ENCODE results near the gene HERC2. TPM values are rescaled to one million over a fixed set of nuclear protein-coding genes. Genes with fewer than 3 reads are reported as not detected.
A peak's percentile ranks its signal among the peaks of the same experiment; 100 is the strongest.

HERC2 gene
- total and polyA plus RNA-seq, 9 of the 15 experiments (the other 6 are each of a cell fraction or from before 2014, with no cell fraction given), result 10.6 to 84.0 (median 42.6) TPM

GRCh38 chr15:28098766-28099554 is 223.0 kb downstream of the HERC2 start, which contains the start of gene OCA2 (continued):
- TF ChIP-seq ZFP36 (IDR thresholded peaks at IDR 0.05; ENCODE audit: low read depth, low read length, partially characterized antibody) (no peak), NCOR1 (IDR thresholded peaks at IDR 0.05) (no peak), XRCC5 (IDR thresholded peaks at IDR 0.05; ENCODE audit: low read depth, low read length) (no peak), NFYB (IDR thresholded peaks at IDR 0.05; ENCODE audit: extremely low read depth, insufficient read length) (no peak), CTBP1 (IDR thresholded peaks at IDR 0.05; ENCODE audit: borderline replicate concordance) (peak; percentile 24; the same call in 1 of the 2 replicates), ZNF174 (CRISPR knock-in tag; IDR thresholded peaks at IDR 0.05) (no peak), KAT2B (IDR thresholded peaks at IDR 0.05; ENCODE audit: low read depth, low read length) (no peak), BDP1 (IDR thresholded peaks at IDR 0.05; ENCODE audit: insufficient read depth, insufficient read length) (no peak), GABPB1 (CRISPR knock-in tag; IDR thresholded peaks at IDR 0.05) (no peak; the same call in 1 of the 2 replicates), PRMT5 (CRISPR knock-in tag; IDR thresholded peaks at IDR 0.05) (no peak), RREB1 (CRISPR knock-in tag; IDR thresholded peaks at IDR 0.05) (no peak), ELF2 (CRISPR knock-in tag; IDR thresholded peaks at IDR 0.05) (no peak), PCBP2 (IDR thresholded peaks at IDR 0.05; ENCODE audit: low read depth, low read length, poor library complexity, severe bottlenecking) (no peak), ZSCAN29 (IDR thresholded peaks at IDR 0.05) (no peak), MBD1 (CRISPR knock-in tag; IDR thresholded peaks at IDR 0.05) (no peak), CHD4 (IDR thresholded peaks at IDR 0.05; ENCODE audit: insufficient read depth, insufficient replicate concordance, low read depth, low read length, poor library complexity, severe bottlenecking) (no peak), HDAC2 (IDR thresholded peaks at IDR 0.05) (peak; percentile 54; the same call in 1 of the 2 replicates), BRF2 (IDR thresholded peaks at IDR 0.05; ENCODE audit: borderline replicate concordance, insufficient read depth, insufficient read length) (no peak), EHMT2 (IDR thresholded peaks at IDR 0.05) (no peak), CEBPB (tag; IDR thresholded peaks at IDR 0.05) (no peak)
